GM12878 (cell line): ENCODE results near the gene RND2. TPM values are rescaled to one million over a fixed set of nuclear protein-coding genes. Genes with fewer than 3 reads are reported as not detected.

ENCODE experiments used
- ATAC-seq: fragments of 200-7000 bp; cut with Tn5 transposase; 3 replicates; pipeline ENCODE4 v1.9.1; 2020; ENCODE audit warnings: mild to moderate bottlenecking, moderate library complexity
- BruUV-seq: library from RNA; stranded (reverse); fragments of 400-500 nt; replicated peaks from 2 replicates; lab custom pipeline; 2021; lab: Mats Ljungman, UMichigan
- CTCF ChIA-PET: fragments of 300-600 bp; sonication (Branson Sonifier 250); formaldehyde crosslinking; extraction: SDS; loops from one replicate; lab custom pipeline; 2021; ENCODE audit warnings: inconsistent platforms; lab: Yijun Ruan, JAX
- POLR2A ChIA-PET: fragments of 350-600 bp; formaldehyde crosslinking; extraction: SDS; loops from one replicate; lab custom pipeline; 2021; ENCODE audit warnings: inconsistent platforms; lab: Charles Lee
- RAD21 ChIA-PET: fragments of 300-600 bp; sonication (Branson Sonifier 250); formaldehyde crosslinking; loops from one replicate; lab custom pipeline; 2023; ENCODE audit warnings: antibody characterized with exemption; ENCODE audit not compliant: unreplicated experiment; lab: Charles Lee
- SMC1A ChIA-PET: fragments of 300-600 bp; sonication (Branson Sonifier 250); formaldehyde crosslinking; loops from one replicate; lab custom pipeline; 2023; ENCODE audit not compliant: unreplicated experiment, uncharacterized antibody; lab: Charles Lee
- DNase-seq: peaks from one replicate; pipeline ENCODE4 v3.0.0-alpha.2; 2011; ENCODE audit warnings: low read depth, low spot score
- FAIRE-seq: peaks from 3 replicates; lab custom pipeline; 2011; peaks lifted over from hg19 to GRCh38; lab: Jason Lieb, UNC
- H2AFZ ChIP-seq: 2 replicates; pipeline ENCODE4 v1.6.0; 2011; ENCODE audit warnings: low read depth, low read length, control low read depth; ENCODE audit not compliant: control insufficient read depth
- H3K27ac ChIP-seq: 2 replicates; pipeline ENCODE4 v1.5.1; 2011; ENCODE audit warnings: control low read depth; ENCODE audit not compliant: control insufficient read depth, insufficient read depth
- H3K27me3 ChIP-seq, 2 experiments: replicated peaks in 1 of 2; 2 replicates each; pipeline versions ENCODE4 v1.6.0 to v1.6.1; 2011; ENCODE audit warnings: low read length in 1 of 2; ENCODE audit not compliant: control insufficient read depth in 2 of 2, insufficient read depth in 2 of 2
- H3K36me3 ChIP-seq, 2 experiments: 2 replicates each; pipeline ENCODE4 v1.5.1; 2011; ENCODE audit warnings: low read length in 1 of 2; ENCODE audit not compliant: control insufficient read depth in 2 of 2, insufficient read depth in 2 of 2
- H3K4me1 ChIP-seq: 2 replicates; pipeline ENCODE4 v1.6.1; 2011; ENCODE audit warnings: mild to moderate bottlenecking, low read length, moderate library complexity, mixed read lengths; ENCODE audit not compliant: control insufficient read depth, insufficient read depth
- H3K4me2 ChIP-seq: 2 replicates; pipeline ENCODE4 v1.6.0; 2011; ENCODE audit warnings: control low read depth; ENCODE audit not compliant: control insufficient read depth, insufficient read depth
- H3K4me3 ChIP-seq: fragments of 200-600 bp; sonication (generic); 2 replicates; pipeline ENCODE4 v1.5.1; 2016
- H3K79me2 ChIP-seq: 2 replicates; pipeline ENCODE4 v1.6.0; 2011; ENCODE audit warnings: low read length; ENCODE audit not compliant: control insufficient read depth, insufficient read depth
- H3K9ac ChIP-seq: 2 replicates; pipeline ENCODE4 v1.8.0; 2011; ENCODE audit warnings: low read length, control low read depth, mixed read lengths; ENCODE audit not compliant: control insufficient read depth, insufficient read depth
- H3K9me3 ChIP-seq: replicated peaks from 3 replicates; pipeline ENCODE4 v1.5.1; 2011; ENCODE audit warnings: mild to moderate bottlenecking, low read length; ENCODE audit not compliant: control insufficient read depth, insufficient read depth
- H4K20me1 ChIP-seq: 2 replicates; pipeline ENCODE4 v1.6.0; 2011; ENCODE audit not compliant: control insufficient read depth, insufficient read depth
- ATF3 ChIP-seq: IDR thresholded peaks from 2 replicates; pipeline ENCODE4 v1.6.1; 2011; ENCODE audit warnings: low read depth, mild to moderate bottlenecking, low read length, moderate library complexity, borderline replicate concordance; ENCODE audit errors: extremely low read depth
- BCL3 ChIP-seq: IDR thresholded peaks from 2 replicates; pipeline ENCODE4 v1.6.1; 2011; ENCODE audit warnings: borderline replicate concordance, low read depth, mild to moderate bottlenecking, moderate library complexity, low read length; ENCODE audit not compliant: insufficient read depth, poor library complexity, severe bottlenecking
- CUX1 ChIP-seq: IDR thresholded peaks from 2 replicates; pipeline ENCODE4 v1.6.1; 2012; ENCODE audit warnings: improper control_type of control experiment, low read depth, low read length; ENCODE audit not compliant: insufficient replicate concordance
- IRF4 ChIP-seq: IDR thresholded peaks from 2 replicates; pipeline ENCODE4 v1.6.1; 2011; ENCODE audit warnings: low read depth, low read length
- KLF5 ChIP-seq: fragments of 450-650 bp; IDR thresholded peaks from 2 replicates; pipeline ENCODE4 v1.6.1; 2014; ENCODE audit warnings: mild to moderate bottlenecking; ENCODE audit not compliant: partially characterized antibody
- NFIC ChIP-seq: IDR thresholded peaks from 2 replicates; pipeline ENCODE4 v1.6.1; 2012; ENCODE audit warnings: low read depth, mild to moderate bottlenecking, inconsistent platforms, low read length, moderate library complexity
- PBX3 ChIP-seq: IDR thresholded peaks from 2 replicates; pipeline ENCODE4 v1.6.1; 2011; ENCODE audit warnings: mild to moderate bottlenecking, low read depth, low read length, moderate library complexity; ENCODE audit not compliant: insufficient replicate concordance
- POLR2AphosphoS5 ChIP-seq: IDR thresholded peaks from 2 replicates; pipeline ENCODE4 v1.6.1; 2011; ENCODE audit warnings: mild to moderate bottlenecking, low read length, inconsistent platforms
- RELA ChIP-seq: fragments of 450-650 bp; IDR thresholded peaks from 2 replicates; pipeline ENCODE4 v1.8.0; 2014; ENCODE audit warnings: borderline replicate concordance; ENCODE audit not compliant: partially characterized antibody
- REST ChIP-seq: IDR thresholded peaks from 2 replicates; pipeline ENCODE4 v1.6.1; 2012; ENCODE audit warnings: mild to moderate bottlenecking, low read depth, low read length
- TARDBP ChIP-seq: IDR thresholded peaks from 2 replicates; pipeline ENCODE4 v1.6.1; 2016; ENCODE audit warnings: borderline replicate concordance
- ZNF384 ChIP-seq: IDR thresholded peaks from 2 replicates; pipeline ENCODE4 v1.6.1; 2012; ENCODE audit warnings: low read depth, mild to moderate bottlenecking, low read length, improper control_type of control experiment, borderline replicate concordance
- WGBS: methylation state at CpG from one replicate; pipeline ENCODE4 v1.1.6; 2016; ENCODE audit warnings: low lambda C conversion rate; ENCODE audit not compliant: insufficient replicate concordance, insufficient coverage; ENCODE audit errors: missing lambda C conversion rate; 5-methylcytosine and 5-hydroxymethylcytosine counted together
- in situ Hi-C: fragments of 300-500 bp; cut with MboI; formaldehyde crosslinking; loops from 9 replicates; pipeline ENCODE4 v1.14.3; 2018; ENCODE audit warnings: mixed read lengths
- intact Hi-C: fragments of 100-400 bp; cut with micrococcal nuclease; formaldehyde crosslinking; loops from one replicate; pipeline ENCODE4 v1.14.2; 2022; ENCODE audit not compliant: unreplicated experiment
- polyA plus RNA-seq, 11 experiments: library from polyadenylated mRNA; depleted of rRNA in 4 of 11; unstranded in 6 of 11; stranded (reverse) in 5 of 11; fragments of >200 nt; fragmentation: Nextera tagmentation in 4 of 11; fragmentation: Illumina TruSeq in 1 of 11; extraction: Ambion mirVana in 4 of 11; extraction: Trizol in 1 of 11; gene quantifications; 1 replicate in 1 of 11; 2 replicates in 10 of 11; pipeline versions ENCODE4 v1.2.1 to v1.2.3, GENCODE V29; 2011 to 2016; ENCODE audit warnings: inconsistent platforms in 2 of 11, missing spikeins in 2 of 11, low read depth in 1 of 11
- total RNA-seq, 4 experiments: library from RNA; depleted of rRNA in 3 of 4; stranded (reverse); fragments of >200 nt in 3 of 4; fragmentation: Illumina TruSeq in 1 of 4; extraction: Trizol in 1 of 4; gene quantifications; 2 replicates each; pipeline versions ENCODE4 v1.2.1 to v1.2.3, GENCODE V29; 2013 to 2021

Gene RND2
- total and polyA plus RNA-seq, 10 of the 15 experiments (the other 5 are each of a cell fraction or from before 2014, with no cell fraction given): 0.01 to 0.05 (median 0.03) TPM; not detected in 6

- peaks cover 0 to 2% of the 10 kb centered on the region in 2 experiments; a peak in 2 of 4 replicates for H3K36me3 ChIP-seq
- no peaks in the 10 kb centered on the region for H3K27me3 ChIP-seq
- intact Hi-C loops (no loop called here), in situ Hi-C loops (no loop called here)
- no peak overlapping the region for H2AFZ ChIP-seq
- no peak overlapping the region for H3K9ac ChIP-seq
- no peak for ATAC-seq
- BruUV-seq: no TSS peak
- ChIA-PET SMC1A (no interaction called here), RAD21 (no interaction called here), POLR2A (interaction anchor here (0.6 kb wide), 1 partner anchor 10 kb away, joined by 5 read pairs; no protein-coding TSS in a partner anchor), CTCF (no interaction called here)
- no peaks in the 10 kb centered on the region for H3K79me2 ChIP-seq
- no peak overlapping the region for H3K4me3 ChIP-seq
- 93% methylated on average over 4 of the region's 4 CpGs for WGBS
- no peak overlapping the region for H3K27ac ChIP-seq
- H3K9me3 ChIP-seq: no peaks in the 10 kb centered on the region
- DNase-seq: no peak
- no peaks in the 10 kb centered on the region for H4K20me1 ChIP-seq
- no peaks in the 10 kb centered on the region for H3K4me1 ChIP-seq
- H3K4me2 ChIP-seq: no peak overlapping the region
- FAIRE-seq: no peak
- TF ChIP-seq ZNF384: no peak
- no peak for TF ChIP-seq KLF5
- TF ChIP-seq RELA: no peak
- TF ChIP-seq BCL3: no peak
- TF ChIP-seq POLR2AphosphoS5: no peak
- no peak for TF ChIP-seq REST
- TF ChIP-seq IRF4: no peak
- no peak for TF ChIP-seq NFIC
- no peak for TF ChIP-seq ATF3
- no peak for TF ChIP-seq CUX1
- TF ChIP-seq TARDBP: no peak
- TF ChIP-seq PBX3: no peak
Measured at GRCh38 chr17:43074869-43075268, 49.8 kb downstream of the RND2 start.
